ENCODE results near the gene RASA3. TPM values are rescaled to one million over a fixed set of nuclear protein-coding genes. Genes with fewer than 3 reads are reported as not detected.

RASA3 gene
- total RNA-seq, 2 donors from 2014 or later: 6.3 to 12.0 TPM

DNA sequence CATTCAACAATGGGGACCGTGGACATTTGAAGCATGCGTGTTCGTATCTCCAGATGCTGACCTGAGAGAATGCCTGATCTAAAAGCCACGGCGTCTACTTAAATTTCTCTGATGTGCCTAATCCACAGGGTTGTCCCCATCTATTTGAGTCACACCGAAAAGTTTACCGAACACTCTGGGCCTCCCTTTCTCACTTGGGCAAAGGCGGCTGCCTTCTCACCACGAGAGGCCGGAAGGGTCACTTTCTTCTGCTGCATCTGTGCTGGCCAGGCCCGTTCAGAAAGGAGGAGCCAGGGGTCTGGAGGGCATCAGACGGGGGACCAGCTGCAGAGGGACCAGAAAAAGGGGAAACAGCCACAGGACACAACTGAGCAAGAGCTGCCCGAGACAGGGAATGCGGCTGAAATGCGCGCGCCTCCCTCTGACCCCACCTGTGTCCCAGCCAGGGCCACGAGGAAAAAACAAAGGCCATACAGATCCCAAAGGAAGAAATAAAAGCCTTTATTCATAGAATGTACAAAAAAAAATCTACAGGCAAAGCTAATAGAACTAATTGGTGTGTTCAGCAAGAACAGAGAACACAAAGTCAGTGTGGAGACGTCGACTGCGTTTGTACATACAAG, 87.2 kb downstream of the RASA3 start:
- H3K9me3 ChIP-seq (ENCODE audit: control insufficient read depth, low read length): no peaks in the 10 kb centered on the region
- peak overlapping the region; percentile 83 for H3K27ac ChIP-seq (ENCODE audit: low read depth, low read length)
- no peaks in the 10 kb centered on the region for H3K36me3 ChIP-seq (ENCODE audit: control insufficient read depth, insufficient read depth, low read length)
- H3K9ac ChIP-seq (ENCODE audit: extremely low read depth, low read length, poor library complexity, severe bottlenecking): no peak overlapping the region
- WGBS, 2 experiments (ENCODE audit: insufficient coverage in 1 of 2, insufficient read length in 1 of 2): 57 to 77% methylated on average over 12 to 21 of the region's 21 CpGs
- no peak for DNase-seq
- no peaks in the 10 kb centered on the region for H3K27me3 Mint-ChIP-seq (ENCODE audit: insufficient read depth)
- no peaks in the 10 kb centered on the region for H3K4me1 Mint-ChIP-seq
- H3K4me1 ChIP-seq (ENCODE audit: control insufficient read depth, insufficient read depth, low read length): no peaks in the 10 kb centered on the region
- H3K9me3 Mint-ChIP-seq: peaks cover 1% of the 10 kb centered on the region
- no peaks in the 10 kb centered on the region for H3K27me3 ChIP-seq (ENCODE audit: control insufficient read depth, insufficient read depth, low read length, poor library complexity, severe bottlenecking)
- no peak overlapping the region for H3K4me3 ChIP-seq (ENCODE audit: low read length)
- TF ChIP-seq, protein P1, sequence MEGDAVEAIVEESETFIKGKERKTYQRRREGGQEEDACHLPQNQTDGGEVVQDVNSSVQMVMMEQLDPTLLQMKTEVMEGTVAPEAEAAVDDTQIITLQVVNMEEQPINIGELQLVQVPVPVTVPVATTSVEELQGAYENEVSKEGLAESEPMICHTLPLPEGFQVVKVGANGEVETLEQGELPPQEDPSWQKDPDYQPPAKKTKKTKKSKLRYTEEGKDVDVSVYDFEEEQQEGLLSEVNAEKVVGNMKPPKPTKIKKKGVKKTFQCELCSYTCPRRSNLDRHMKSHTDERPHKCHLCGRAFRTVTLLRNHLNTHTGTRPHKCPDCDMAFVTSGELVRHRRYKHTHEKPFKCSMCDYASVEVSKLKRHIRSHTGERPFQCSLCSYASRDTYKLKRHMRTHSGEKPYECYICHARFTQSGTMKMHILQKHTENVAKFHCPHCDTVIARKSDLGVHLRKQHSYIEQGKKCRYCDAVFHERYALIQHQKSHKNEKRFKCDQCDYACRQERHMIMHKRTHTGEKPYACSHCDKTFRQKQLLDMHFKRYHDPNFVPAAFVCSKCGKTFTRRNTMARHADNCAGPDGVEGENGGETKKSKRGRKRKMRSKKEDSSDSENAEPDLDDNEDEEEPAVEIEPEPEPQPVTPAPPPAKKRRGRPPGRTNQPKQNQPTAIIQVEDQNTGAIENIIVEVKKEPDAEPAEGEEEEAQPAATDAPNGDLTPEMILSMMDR (conservative IDR thresholded peaks at IDR 0.05): no peak
- no peak overlapping the region for H3K27ac Mint-ChIP-seq
- peaks cover 5% of the 10 kb centered on the region for H3K36me3 Mint-ChIP-seq (ENCODE audit: low read depth)
- no peak overlapping the region for H3K4me3 Mint-ChIP-seq

DNA sequence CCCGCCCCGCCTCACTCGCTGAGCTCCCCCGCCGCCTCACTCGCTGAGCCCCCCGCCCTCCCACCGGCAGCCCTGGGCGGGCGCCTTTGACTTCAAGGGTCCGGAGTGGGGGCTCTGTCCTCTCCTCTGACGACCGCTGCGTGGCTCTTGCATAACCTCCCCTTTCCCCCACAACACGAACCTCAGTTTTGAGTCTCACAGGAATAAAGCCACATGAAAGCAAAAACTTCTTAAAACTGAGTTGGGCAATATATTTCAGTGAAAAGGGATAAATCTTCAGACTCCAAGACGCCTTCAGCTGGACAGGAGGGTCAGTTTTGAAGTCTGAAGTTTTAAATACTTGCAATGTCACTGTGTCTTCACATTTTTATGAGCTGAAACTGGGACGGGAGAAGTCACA, 87.9 kb downstream of the RASA3 start:
- Mint-ChIP-seq H3K4me1 (no peaks in the 10 kb centered on the region), H3K36me3 (ENCODE audit: low read depth) (peaks cover 7% of the 10 kb centered on the region), H3K4me3 (no peak overlapping the region), H3K9me3 (peaks cover 1% of the 10 kb centered on the region), H3K27me3 (ENCODE audit: insufficient read depth) (no peaks in the 10 kb centered on the region), H3K27ac (peak overlapping the region; percentile 12)
- Histone ChIP-seq H3K9me3 (ENCODE audit: control insufficient read depth, low read length) (no peaks in the 10 kb centered on the region), H3K9ac (ENCODE audit: extremely low read depth, low read length, poor library complexity, severe bottlenecking) (no peak overlapping the region), H3K4me3 (ENCODE audit: low read length) (no peak overlapping the region), H3K27me3 (ENCODE audit: control insufficient read depth, insufficient read depth, low read length, poor library complexity, severe bottlenecking) (no peaks in the 10 kb centered on the region), H3K4me1 (ENCODE audit: control insufficient read depth, insufficient read depth, low read length) (no peaks in the 10 kb centered on the region), H3K27ac (ENCODE audit: low read depth, low read length) (peak overlapping the region; percentile 83), H3K36me3 (ENCODE audit: control insufficient read depth, insufficient read depth, low read length) (no peaks in the 10 kb centered on the region)
- TF ChIP-seq, protein P1 (conservative IDR thresholded peaks at IDR 0.05): no peak
- no peak for DNase-seq
- 23 to 68% methylated on average over 2 to 11 of the region's 17 CpGs for WGBS, 2 experiments (ENCODE audit: insufficient coverage in 1 of 2, insufficient read length in 1 of 2)

DNA sequence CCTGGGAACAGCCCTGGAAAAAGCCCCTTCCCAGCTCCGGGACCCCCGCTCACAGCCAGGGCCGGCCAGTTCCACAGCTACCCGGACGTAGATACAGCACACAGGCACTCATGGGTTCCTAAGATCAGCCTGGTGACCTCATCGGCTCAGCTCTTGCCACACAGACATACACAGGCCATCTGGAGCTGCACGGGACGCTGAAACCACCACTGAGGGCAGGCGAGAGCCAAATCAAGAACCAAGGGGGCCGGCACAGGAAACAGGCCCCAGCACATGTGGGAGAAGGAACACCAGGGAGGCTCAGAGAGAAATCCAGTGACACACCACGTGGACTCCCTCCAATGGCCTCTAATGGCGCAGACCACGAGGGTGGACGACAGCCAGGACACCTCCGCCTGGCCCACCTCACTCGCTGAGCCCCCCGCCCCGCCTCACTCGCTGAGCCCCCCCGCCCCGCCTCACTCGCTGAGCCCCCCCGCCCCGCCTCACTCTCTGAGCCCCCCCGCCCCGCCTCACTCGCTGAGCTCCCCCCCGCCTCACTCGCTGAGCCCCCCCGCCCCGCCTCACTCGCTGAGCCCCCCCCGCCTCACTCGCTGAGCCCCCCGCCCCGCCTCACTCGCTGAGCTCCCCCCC, 88.9 kb downstream of the RASA3 start:
- Mint-ChIP-seq H3K36me3 (ENCODE audit: low read depth) (peaks cover 5% of the 10 kb centered on the region), H3K27ac (peak overlapping the region; percentile 80), H3K9me3 (peaks cover 1% of the 10 kb centered on the region), H3K4me1 (no peaks in the 10 kb centered on the region), H3K27me3 (ENCODE audit: insufficient read depth) (no peaks in the 10 kb centered on the region), H3K4me3 (no peak overlapping the region)
- Histone ChIP-seq H3K36me3 (ENCODE audit: control insufficient read depth, insufficient read depth, low read length) (no peaks in the 10 kb centered on the region), H3K4me1 (ENCODE audit: control insufficient read depth, insufficient read depth, low read length) (no peaks in the 10 kb centered on the region), H3K4me3 (ENCODE audit: low read length) (no peak overlapping the region), H3K27ac (ENCODE audit: low read depth, low read length) (peak overlapping the region; percentile 90), H3K9me3 (ENCODE audit: control insufficient read depth, low read length) (no peaks in the 10 kb centered on the region), H3K27me3 (ENCODE audit: control insufficient read depth, insufficient read depth, low read length, poor library complexity, severe bottlenecking) (no peaks in the 10 kb centered on the region), H3K9ac (ENCODE audit: extremely low read depth, low read length, poor library complexity, severe bottlenecking) (no peak overlapping the region)
- WGBS, 2 experiments (ENCODE audit: insufficient coverage in 1 of 2, insufficient read length in 1 of 2): 54 to 65% methylated on average over 8 to 15 of the region's 37 CpGs
- peak; percentile 89 for DNase-seq
- TF ChIP-seq, protein P1 (conservative IDR thresholded peaks at IDR 0.05): peak; percentile 24
